Neural crest cell (in vitro differentiated cells): Measurements from ENCODE around the gene NPEPL1. TPM values are rescaled to one million over a fixed set of nuclear protein-coding genes. Genes with fewer than 3 reads are reported as not detected.
A peak's percentile ranks its signal among the peaks of the same experiment; 100 is the strongest.

Experiments used
- DNase-seq: peaks from one replicate; pipeline ENCODE4 v3.0.0; 2021; ENCODE audit warnings: low read depth, mixed read lengths, low spot score
- H3K27ac Mint-ChIP-seq: one replicate; pipeline ENCODE4 v1.8.0; 2021; ENCODE audit warnings: mild to moderate bottlenecking, mixed read lengths; ENCODE audit not compliant: unreplicated experiment
- H3K27me3 Mint-ChIP-seq: 2 replicates; pipeline ENCODE4 v1.8.0; 2021; ENCODE audit warnings: low read depth, mild to moderate bottlenecking, mixed read lengths
- H3K36me3 Mint-ChIP-seq: 2 replicates; pipeline ENCODE4 v1.8.0; 2021; ENCODE audit warnings: low read depth, mild to moderate bottlenecking, mixed read lengths
- H3K4me1 Mint-ChIP-seq: 2 replicates; pipeline ENCODE4 v1.8.0; 2021; ENCODE audit warnings: mixed read lengths
- H3K4me3 Mint-ChIP-seq: one replicate; pipeline ENCODE4 v1.8.0; 2021; ENCODE audit warnings: mild to moderate bottlenecking, mixed read lengths
- H3K9me3 Mint-ChIP-seq: 2 replicates; pipeline ENCODE4 v1.8.0; 2021; ENCODE audit warnings: mixed read lengths
- CTCF ChIP-seq: fragments of 200-600 bp; sonication (generic); conservative IDR thresholded peaks from 2 replicates; pipeline ENCODE4 v1.5.0; 2021; ENCODE audit warnings: antibody characterized with exemption, mild to moderate bottlenecking
- total RNA-seq: library from RNA; stranded (reverse); gene quantifications from 2 replicates; pipeline ENCODE4 v1.2.1, GENCODE V29; 2021

NPEPL1 gene
- total RNA-seq, 1 donor from 2014 or later = 34.0 TPM

DNA sequence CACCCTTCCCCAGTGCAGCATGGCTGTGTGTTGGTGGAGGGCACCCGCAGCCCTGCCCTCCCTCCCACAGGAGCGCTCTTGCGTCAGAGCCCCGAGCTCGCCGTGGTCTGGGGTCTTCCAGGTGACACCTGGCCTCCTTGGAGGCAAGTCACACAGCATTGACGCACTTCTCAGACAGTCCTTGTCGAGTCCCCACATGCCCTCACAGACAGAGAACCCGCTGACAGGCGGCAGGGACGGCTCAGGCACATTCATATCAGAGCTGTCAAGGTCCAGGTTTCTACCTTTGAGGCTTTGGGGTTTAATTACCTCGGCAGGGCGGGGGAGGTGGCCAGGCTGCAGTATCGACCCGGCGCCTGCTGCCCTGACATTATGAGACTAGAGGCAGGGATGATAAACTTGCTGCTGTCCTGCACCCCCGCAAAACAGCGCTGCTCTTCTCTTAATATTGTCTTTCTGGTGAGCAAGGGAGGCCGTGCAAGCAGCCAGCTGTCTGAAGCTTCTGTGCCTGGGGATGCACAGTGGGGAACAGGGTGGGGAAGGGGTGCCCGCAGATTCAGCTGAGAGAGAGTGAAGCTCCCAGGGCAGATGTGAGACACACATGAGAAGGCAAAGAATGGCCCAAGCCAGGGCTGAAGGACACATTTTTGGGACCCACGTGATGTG, 4.7 kb downstream of the NPEPL1 start:
- H3K36me3 Mint-ChIP-seq = no peaks in the 10 kb centered on the region
- H3K27ac Mint-ChIP-seq = no peak overlapping the region
- H3K4me1 Mint-ChIP-seq = peaks cover 3% of the 10 kb centered on the region

GRCh38 chr20:58697867-58698703, 5.5 kb downstream of the NPEPL1 start:
- peaks cover 7% of the 10 kb centered on the region for H3K36me3 Mint-ChIP-seq
- no peak for DNase-seq
- H3K9me3 Mint-ChIP-seq = no peaks in the 10 kb centered on the region
- H3K4me3 Mint-ChIP-seq = no peak overlapping the region
- TF ChIP-seq CTCF = no peak
- H3K4me1 Mint-ChIP-seq = peaks cover 3% of the 10 kb centered on the region
- H3K27me3 Mint-ChIP-seq = no peaks in the 10 kb centered on the region
- H3K27ac Mint-ChIP-seq = no peak overlapping the region

More for the DNA sequence above, 4.7 kb downstream of the NPEPL1 start:
- Mint-ChIP-seq H3K4me3 (no peak overlapping the region), H3K9me3 (no peaks in the 10 kb centered on the region), H3K27me3 (no peaks in the 10 kb centered on the region)
- TF ChIP-seq CTCF = no peak
- no peak for DNase-seq

GRCh38 chr20:58698741-58699622, 6.4 kb downstream of the NPEPL1 start:
- no peak overlapping the region for H3K4me3 Mint-ChIP-seq
- H3K27me3 Mint-ChIP-seq = no peaks in the 10 kb centered on the region
- TF ChIP-seq CTCF = no peak
- DNase-seq = no peak
- peaks cover 12% of the 10 kb centered on the region for H3K36me3 Mint-ChIP-seq
- H3K27ac Mint-ChIP-seq = no peak overlapping the region
- H3K9me3 Mint-ChIP-seq = no peaks in the 10 kb centered on the region
- H3K4me1 Mint-ChIP-seq = no peaks in the 10 kb centered on the region

DNA sequence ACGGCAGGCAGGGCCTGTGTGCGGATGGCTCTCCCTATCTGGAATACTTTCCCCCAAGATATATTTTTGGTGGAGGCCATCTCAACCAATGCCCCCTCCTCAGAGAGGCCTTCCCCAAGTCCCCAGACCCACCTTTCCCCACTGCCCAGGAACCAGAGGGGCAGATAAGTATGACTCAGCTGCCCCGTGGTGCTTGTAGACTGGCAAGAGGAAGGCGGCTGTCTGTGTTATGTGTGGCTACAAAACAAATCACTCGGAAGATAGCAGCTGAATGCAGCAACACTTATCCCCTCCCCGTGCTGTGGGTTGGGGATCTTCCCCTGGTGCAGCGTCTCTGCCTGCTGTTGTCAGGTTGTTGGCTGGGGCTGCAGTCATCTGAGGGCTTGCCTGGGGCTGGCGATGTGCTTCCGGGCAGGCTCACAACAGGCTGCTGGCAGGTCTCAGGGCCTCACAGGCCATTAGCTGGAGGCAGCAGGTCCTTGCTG, 7.1 kb downstream of the NPEPL1 start:
- H3K36me3 Mint-ChIP-seq = peaks cover 17% of the 10 kb centered on the region
- no peak for DNase-seq
- H3K27ac Mint-ChIP-seq = peak overlapping the region; percentile 57

More for the DNA sequence above, 7.1 kb downstream of the NPEPL1 start:
- Mint-ChIP-seq H3K4me3 (no peak overlapping the region), H3K4me1 (no peaks in the 10 kb centered on the region), H3K9me3 (no peaks in the 10 kb centered on the region), H3K27me3 (no peaks in the 10 kb centered on the region)
- no peak for TF ChIP-seq CTCF
